Ishikawa (cell line): ENCODE measurements around the gene SETMAR.

Source experiments
- CEBPB ChIP-seq: IDR thresholded peaks from 2 replicates; pipeline ENCODE4 v1.6.1; 2012
- CREB1 ChIP-seq: IDR thresholded peaks from 2 replicates; pipeline ENCODE4 v1.6.1; 2012; ENCODE audit warnings: low read depth
- EGR1 ChIP-seq: IDR thresholded peaks from 2 replicates; pipeline ENCODE4 v1.6.1; 2012
- EP300 ChIP-seq: IDR thresholded peaks from 2 replicates; pipeline ENCODE4 v1.6.1; 2012; ENCODE audit warnings: borderline replicate concordance
- FOXM1 ChIP-seq: IDR thresholded peaks from 2 replicates; pipeline ENCODE4 v1.6.1; 2012; ENCODE audit warnings: low read depth, borderline replicate concordance
- MAX ChIP-seq: IDR thresholded peaks from 2 replicates; pipeline ENCODE4 v1.6.1; 2012
- NFIC ChIP-seq: IDR thresholded peaks from 2 replicates; pipeline ENCODE4 v1.6.1; 2012
- RAD21 ChIP-seq: IDR thresholded peaks from 2 replicates; pipeline ENCODE4 v1.6.1; 2012; ENCODE audit warnings: low read depth
- REST ChIP-seq: IDR thresholded peaks from 2 replicates; pipeline ENCODE4 v1.6.1; 2012; ENCODE audit warnings: low read depth, mild to moderate bottlenecking
- TAF1 ChIP-seq: IDR thresholded peaks from 2 replicates; pipeline ENCODE4 v1.6.1; 2012; ENCODE audit warnings: low read depth, mild to moderate bottlenecking
- TCF12 ChIP-seq: IDR thresholded peaks from 2 replicates; pipeline ENCODE4 v1.6.1; 2012; ENCODE audit warnings: low read depth
- TEAD4 ChIP-seq: IDR thresholded peaks from 2 replicates; pipeline ENCODE4 v1.6.1; 2012
- USF1 ChIP-seq: IDR thresholded peaks from 2 replicates; pipeline ENCODE4 v1.6.1; 2012
- YY1 ChIP-seq: IDR thresholded peaks from 2 replicates; pipeline ENCODE4 v1.6.1; 2012; ENCODE audit warnings: low read depth
- ZBTB7A ChIP-seq: IDR thresholded peaks from 2 replicates; pipeline ENCODE4 v1.6.1; 2012; ENCODE audit warnings: low read depth

The SETMAR gene

GRCh38 chr3:4303187-4304123 lies at the start of gene SETMAR:
Gene SETMAR, plus strand, starts transcription at chr3:4303369. Its CDS starts 2 bp downstream, at chr3:4303371.
- TF ChIP-seq MAX: peak; percentile 65; the same call in 1 of the 2 replicates
- TF ChIP-seq TAF1: no peak
- TF ChIP-seq USF1: peak; percentile 78
- TF ChIP-seq CEBPB: no peak

- no peak for TF ChIP-seq TEAD4
- TF ChIP-seq CREB1: no peak
- no peak for TF ChIP-seq EP300
- no peak for TF ChIP-seq YY1
- no peak for TF ChIP-seq CEBPB
- TF ChIP-seq MAX: no peak
- TF ChIP-seq REST: no peak
- TF ChIP-seq RAD21: no peak
- no peak for TF ChIP-seq TAF1
- TF ChIP-seq NFIC: no peak
- TF ChIP-seq FOXM1: no peak
- no peak for TF ChIP-seq USF1
- TF ChIP-seq ZBTB7A: no peak
- TF ChIP-seq TCF12: no peak
- TF ChIP-seq EGR1: no peak
Measured at GRCh38 chr3:4261406-4261805, 41.8 kb upstream of the SETMAR start.

GRCh38 chr3:4264040-4264439 lies 39.1 kb upstream of the SETMAR start:
- no peak for TF ChIP-seq YY1
- no peak for TF ChIP-seq TEAD4
- no peak for TF ChIP-seq MAX
- TF ChIP-seq TAF1: no peak
- TF ChIP-seq TCF12: no peak
- TF ChIP-seq RAD21: no peak
- no peak for TF ChIP-seq CREB1
- TF ChIP-seq EP300: no peak
- TF ChIP-seq NFIC: no peak
- no peak for TF ChIP-seq CEBPB
- no peak for TF ChIP-seq REST
- no peak for TF ChIP-seq FOXM1
- no peak for TF ChIP-seq ZBTB7A
- no peak for TF ChIP-seq EGR1
- no peak for TF ChIP-seq USF1

- TF ChIP-seq ZBTB7A: no peak
- TF ChIP-seq CEBPB: no peak
- TF ChIP-seq RAD21: no peak
- TF ChIP-seq TCF12: no peak
- no peak for TF ChIP-seq NFIC
- TF ChIP-seq YY1: no peak
- no peak for TF ChIP-seq USF1
Measured at GRCh38 chr3:4270720-4271119, 32.4 kb upstream of the SETMAR start.

GRCh38 chr3:4271834-4272233 lies 31.3 kb upstream of the SETMAR start:
- no peak for TF ChIP-seq EGR1
- no peak for TF ChIP-seq CEBPB
- peak; percentile 18; the same call in 1 of the 2 replicates for TF ChIP-seq RAD21
- no peak for TF ChIP-seq NFIC
- TF ChIP-seq EP300: no peak
- no peak for TF ChIP-seq FOXM1
- no peak for TF ChIP-seq YY1
- no peak for TF ChIP-seq REST
